ENCODE results near the gene MAPK12.

DNA sequence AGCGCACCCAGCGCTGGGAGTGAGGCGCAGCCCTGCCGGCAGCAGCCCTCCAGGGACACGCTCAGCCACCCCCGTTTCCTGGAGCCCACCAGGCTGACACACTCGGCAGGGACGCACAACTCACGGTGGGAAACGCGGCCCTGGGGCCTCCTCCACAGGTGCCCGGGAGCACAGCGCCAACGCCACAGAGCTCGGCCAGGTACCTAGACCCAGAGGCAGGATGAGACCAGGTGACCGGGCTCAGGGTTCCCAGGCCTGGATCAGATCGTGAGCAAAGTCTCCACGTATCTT, 34.7 kb downstream of the MAPK12 start:
- TF ChIP-seq POLR2AphosphoS5 (IDR thresholded peaks at IDR 0.05; ENCODE audit: control insufficient read depth, insufficient read depth, low read depth, low read length) (no peak), CTBP1 (IDR thresholded peaks at IDR 0.05; ENCODE audit: borderline replicate concordance) (no peak), E2F5 (CRISPR knock-in tag; IDR thresholded peaks at IDR 0.05) (no peak), TAF9B (IDR thresholded peaks at IDR 0.05; ENCODE audit: partially characterized antibody) (no peak), ADNP (tag; IDR thresholded peaks at IDR 0.05) (no peak), EZH2 (IDR thresholded peaks at IDR 0.05; ENCODE audit: borderline replicate concordance, low read depth, low read length) (no peak), MAFG (tag; conservative IDR thresholded peaks at IDR 0.05) (no peak), KLF13 (tag; IDR thresholded peaks at IDR 0.05; ENCODE audit: borderline replicate concordance, low read depth) (no peak), RBM39 (optimal IDR thresholded peaks at IDR 0.05; ENCODE audit: low read depth, low read length) (no peak), RFX1 (IDR thresholded peaks at IDR 0.05) (no peak), KHSRP (IDR thresholded peaks at IDR 0.05) (no peak), NR3C1 (CRISPR knock-in tag; IDR thresholded peaks at IDR 0.05) (no peak), EHMT2 (IDR thresholded peaks at IDR 0.05) (no peak)
- TF ChIP-seq, protein P1, sequence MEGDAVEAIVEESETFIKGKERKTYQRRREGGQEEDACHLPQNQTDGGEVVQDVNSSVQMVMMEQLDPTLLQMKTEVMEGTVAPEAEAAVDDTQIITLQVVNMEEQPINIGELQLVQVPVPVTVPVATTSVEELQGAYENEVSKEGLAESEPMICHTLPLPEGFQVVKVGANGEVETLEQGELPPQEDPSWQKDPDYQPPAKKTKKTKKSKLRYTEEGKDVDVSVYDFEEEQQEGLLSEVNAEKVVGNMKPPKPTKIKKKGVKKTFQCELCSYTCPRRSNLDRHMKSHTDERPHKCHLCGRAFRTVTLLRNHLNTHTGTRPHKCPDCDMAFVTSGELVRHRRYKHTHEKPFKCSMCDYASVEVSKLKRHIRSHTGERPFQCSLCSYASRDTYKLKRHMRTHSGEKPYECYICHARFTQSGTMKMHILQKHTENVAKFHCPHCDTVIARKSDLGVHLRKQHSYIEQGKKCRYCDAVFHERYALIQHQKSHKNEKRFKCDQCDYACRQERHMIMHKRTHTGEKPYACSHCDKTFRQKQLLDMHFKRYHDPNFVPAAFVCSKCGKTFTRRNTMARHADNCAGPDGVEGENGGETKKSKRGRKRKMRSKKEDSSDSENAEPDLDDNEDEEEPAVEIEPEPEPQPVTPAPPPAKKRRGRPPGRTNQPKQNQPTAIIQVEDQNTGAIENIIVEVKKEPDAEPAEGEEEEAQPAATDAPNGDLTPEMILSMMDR (IDR thresholded peaks at IDR 0.05 in 2 of 3, conservative IDR thresholded peaks at IDR 0.05 in 1 of 3; ENCODE audit: insufficient read depth in 2 of 3, low read depth in 1 of 3, low read length in 3 of 3), result no peak
